Measurements from ENCODE around the gene SLC25A28. TPM values are rescaled to one million over a fixed set of nuclear protein-coding genes. Genes with fewer than 3 reads are reported as not detected.

SLC25A28 gene
- polyA plus RNA-seq, 1 experiment = 38.9 TPM

DNA sequence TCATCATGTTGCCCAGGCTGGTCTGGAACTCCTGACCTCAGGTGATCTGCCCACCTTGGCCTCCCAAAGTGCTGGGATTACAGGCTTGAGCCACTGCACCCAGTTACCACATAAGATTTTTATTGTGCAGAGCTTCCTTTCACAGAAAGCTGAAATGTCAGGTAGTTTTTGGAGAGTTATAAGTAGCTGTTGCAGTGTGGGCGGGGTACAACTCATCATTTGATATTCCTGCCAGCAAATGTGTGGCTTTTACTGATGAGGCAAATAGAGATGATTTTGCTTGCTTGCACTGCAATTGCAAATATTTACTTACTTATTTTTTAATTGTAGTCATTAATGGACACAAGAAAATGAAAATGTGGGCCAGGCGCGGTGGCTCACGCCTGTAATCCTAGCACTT, 55.1 kb downstream of the SLC25A28 start:
- ChIA-PET CTCF (interaction anchor here (1.1 kb wide), 1 partner anchor 147 kb away, joined by 3 read pairs; no protein-coding TSS in a partner anchor), POLR2A (no interaction called here)
- no peak overlapping the region for H3K4me3 ChIP-seq (ENCODE audit: low read depth, low read length)
- peaks cover 11% of the 10 kb centered on the region for H3K27me3 ChIP-seq (ENCODE audit: control insufficient read depth, insufficient read depth, low read length)
- no peak for TF ChIP-seq CTCF (IDR thresholded peaks at IDR 0.05; ENCODE audit: insufficient read depth, low read depth, low read length)
- no peaks in the 10 kb centered on the region for H3K36me3 ChIP-seq (ENCODE audit: control insufficient read depth, insufficient read depth, low read length)
- no peak for DNase-seq (ENCODE audit: low read depth)

- peaks cover 8% of the 10 kb centered on the region for H3K27me3 ChIP-seq (ENCODE audit: control insufficient read depth, insufficient read depth, low read length)
- ChIA-PET CTCF (interaction anchor here (1.4 kb wide), 1 partner anchor 10 kb away, joined by 5 read pairs; no protein-coding TSS in a partner anchor), POLR2A (no interaction called here)
- no peak for TF ChIP-seq CTCF (IDR thresholded peaks at IDR 0.05; ENCODE audit: insufficient read depth, low read depth, low read length)
- no peak for DNase-seq (ENCODE audit: low read depth)
- H3K36me3 ChIP-seq (ENCODE audit: control insufficient read depth, insufficient read depth, low read length) = no peaks in the 10 kb centered on the region
- no peak overlapping the region for H3K4me3 ChIP-seq (ENCODE audit: low read depth, low read length)
Observed at GRCh38 chr10:99564361-99564760, 55.9 kb downstream of the SLC25A28 start.

DNA sequence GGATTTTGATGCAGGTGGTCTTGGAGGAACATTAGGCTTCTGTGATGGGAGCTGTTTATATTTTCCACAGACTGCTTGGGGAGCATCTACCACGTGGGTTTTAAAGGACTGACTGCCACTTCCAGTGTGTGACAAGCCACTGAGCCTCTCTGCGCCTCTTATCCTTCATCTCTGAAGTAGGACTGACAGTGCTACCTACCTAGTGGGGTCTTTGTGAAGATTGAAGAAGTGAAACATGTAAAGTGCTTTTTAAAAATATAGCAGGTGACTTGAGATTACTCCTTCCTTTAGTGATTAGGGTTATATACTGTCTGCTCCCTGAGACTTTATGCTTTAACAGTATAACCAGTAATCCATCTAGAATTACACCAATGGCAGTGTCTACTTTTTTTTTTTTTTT, 57.6 kb downstream of the SLC25A28 start:
- no peak for TF ChIP-seq CTCF (IDR thresholded peaks at IDR 0.05; ENCODE audit: insufficient read depth, low read depth, low read length)
- Histone ChIP-seq H3K36me3 (ENCODE audit: control insufficient read depth, insufficient read depth, low read length) (no peaks in the 10 kb centered on the region), H3K4me3 (ENCODE audit: low read depth, low read length) (no peak overlapping the region), H3K27me3 (ENCODE audit: control insufficient read depth, insufficient read depth, low read length) (peaks cover 12% of the 10 kb centered on the region)
- ChIA-PET CTCF (interaction anchor here (1.0 to 5.5 kb wide), 3 partner anchors 21 to 50 kb away, joined by 5 to 35 read pairs (median 23); no protein-coding TSS in a partner anchor), POLR2A (no interaction called here)
- DNase-seq (ENCODE audit: low read depth) = no peak

Small RNA genes within 50 kb of the gene (small RNA-seq; reads per million reads assigned to genes)
- not detected for gene AL133353.1 (ENCODE audit: insufficient read length, low read depth, low replicate concordance)

Other genes with a start within 250 kb of the SLC25A28 start
- 41.4 and 53.3 TPM in 2 replicates for gene GOT1, start 189.8 kb downstream of the SLC25A28 start, polyA plus RNA-seq (2011; rRNA removed)
- gene NKX2-3, start 87.5 kb downstream of the SLC25A28 start, polyA plus RNA-seq (2011; rRNA removed) = not detected in 2 replicates
- 13.6 and 16.4 TPM in 2 replicates for gene ENTPD7, start 39.1 kb upstream of the SLC25A28 start, polyA plus RNA-seq (2011; rRNA removed)
- 16.3 and 19.3 TPM in 2 replicates for gene COX15, start 111.7 kb upstream of the SLC25A28 start, polyA plus RNA-seq (2011; rRNA removed)
- gene CUTC, start 111.8 kb upstream of the SLC25A28 start, polyA plus RNA-seq (2011; rRNA removed) = 10.7 and 19.3 TPM in 2 replicates
- 0.23 and 0.25 TPM in 2 replicates for gene ABCC2, start 162.2 kb upstream of the SLC25A28 start, polyA plus RNA-seq (2011; rRNA removed)